WTC11 (cell line): ENCODE measurements around the gene PVALB.

Experiments used
- CREB1 ChIP-seq: sonication (generic); formaldehyde crosslinking; IDR thresholded peaks from 2 replicates; pipeline ENCODE4 v1.8.0; 2023; ENCODE audit warnings: mild to moderate bottlenecking, missing genetic modification reagents
- ESRRA ChIP-seq: sonication (generic); formaldehyde crosslinking; IDR thresholded peaks from 2 replicates; pipeline ENCODE4 v1.8.1; 2022; ENCODE audit warnings: mild to moderate bottlenecking, missing genetic modification reagents, borderline replicate concordance
- GTF2I ChIP-seq: fragments of 250-450 bp; sonication (Bioruptor Pico); conservative IDR thresholded peaks from 2 replicates; pipeline ENCODE4 v1.4.0; 2021; ENCODE audit warnings: mild to moderate bottlenecking
- PRDM15 ChIP-seq: sonication (generic); formaldehyde crosslinking; IDR thresholded peaks from 2 replicates; pipeline ENCODE4 v1.8.0; 2022; ENCODE audit warnings: missing genetic modification reagents
- SP1 ChIP-seq: sonication (generic); formaldehyde crosslinking; conservative IDR thresholded peaks from 2 replicates; pipeline ENCODE4 v1.8.1; 2022; ENCODE audit warnings: missing genetic modification reagents
- ZNF396 ChIP-seq: fragments of 250-450 bp; sonication (Bioruptor Pico); IDR thresholded peaks from 2 replicates; pipeline ENCODE4 v1.8.0; 2021; ENCODE audit warnings: mild to moderate bottlenecking, moderate library complexity, borderline replicate concordance
- TF ChIP-seq, protein P1 (sequence below): fragments of 200-600 bp; IDR thresholded peaks from 2 replicates; pipeline ENCODE4 v1.8.0; 2022; ENCODE audit warnings: antibody characterized with exemption
- TF ChIP-seq, protein P2 (sequence below): sonication (generic); formaldehyde crosslinking; IDR thresholded peaks from 2 replicates; pipeline ENCODE4 v1.8.0; 2022; ENCODE audit warnings: mild to moderate bottlenecking, missing genetic modification reagents

DNA sequence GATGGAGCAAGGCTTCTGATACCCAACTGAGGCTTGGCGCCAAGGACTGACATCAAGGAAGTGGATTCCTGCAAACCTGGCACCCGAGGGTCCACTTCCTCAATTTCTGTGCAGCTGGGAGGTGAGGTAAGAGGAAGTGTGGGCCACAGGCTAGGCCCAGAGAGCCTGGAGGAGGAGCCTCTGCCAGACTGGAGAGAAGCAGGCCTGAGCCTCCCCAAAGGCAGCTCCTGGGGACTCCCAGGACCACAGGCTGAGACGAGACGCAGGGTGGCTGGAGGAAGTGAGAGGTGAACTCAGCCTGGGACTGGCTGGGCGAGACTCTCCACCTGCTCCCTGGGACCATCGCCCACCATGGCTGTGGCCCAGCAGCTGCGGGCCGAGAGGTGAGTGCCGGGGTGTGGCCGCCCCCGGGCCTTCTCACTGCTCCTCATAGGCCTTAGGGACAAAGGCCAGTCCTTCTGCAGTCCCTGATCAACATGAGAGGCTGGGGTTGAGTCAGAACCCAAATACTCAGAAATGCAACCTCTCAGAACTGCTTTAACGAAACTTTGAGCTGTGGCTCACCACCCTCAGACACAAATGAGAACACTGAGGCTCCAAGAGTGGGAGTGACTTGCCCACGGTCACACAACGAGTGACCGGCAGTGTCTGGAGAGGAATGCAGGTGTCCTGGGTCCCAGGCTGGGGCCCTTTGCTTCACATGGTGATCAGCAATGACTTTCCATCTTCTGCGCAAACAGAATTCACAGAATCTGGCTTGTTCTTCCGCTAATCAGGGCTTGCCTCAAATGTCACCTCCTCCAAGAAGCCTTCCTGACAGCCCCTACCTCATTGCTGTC is 44.2 kb upstream of the PVALB start, which contains the start of gene NCF4:
- TF ChIP-seq SP1 (CRISPR knock-in tag) = no peak
- TF ChIP-seq, protein P1, sequence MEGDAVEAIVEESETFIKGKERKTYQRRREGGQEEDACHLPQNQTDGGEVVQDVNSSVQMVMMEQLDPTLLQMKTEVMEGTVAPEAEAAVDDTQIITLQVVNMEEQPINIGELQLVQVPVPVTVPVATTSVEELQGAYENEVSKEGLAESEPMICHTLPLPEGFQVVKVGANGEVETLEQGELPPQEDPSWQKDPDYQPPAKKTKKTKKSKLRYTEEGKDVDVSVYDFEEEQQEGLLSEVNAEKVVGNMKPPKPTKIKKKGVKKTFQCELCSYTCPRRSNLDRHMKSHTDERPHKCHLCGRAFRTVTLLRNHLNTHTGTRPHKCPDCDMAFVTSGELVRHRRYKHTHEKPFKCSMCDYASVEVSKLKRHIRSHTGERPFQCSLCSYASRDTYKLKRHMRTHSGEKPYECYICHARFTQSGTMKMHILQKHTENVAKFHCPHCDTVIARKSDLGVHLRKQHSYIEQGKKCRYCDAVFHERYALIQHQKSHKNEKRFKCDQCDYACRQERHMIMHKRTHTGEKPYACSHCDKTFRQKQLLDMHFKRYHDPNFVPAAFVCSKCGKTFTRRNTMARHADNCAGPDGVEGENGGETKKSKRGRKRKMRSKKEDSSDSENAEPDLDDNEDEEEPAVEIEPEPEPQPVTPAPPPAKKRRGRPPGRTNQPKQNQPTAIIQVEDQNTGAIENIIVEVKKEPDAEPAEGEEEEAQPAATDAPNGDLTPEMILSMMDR = no peak
- TF ChIP-seq ESRRA (CRISPR knock-in tag) = no peak
- TF ChIP-seq PRDM15 (CRISPR knock-in tag) = no peak
- TF ChIP-seq, protein P2, sequence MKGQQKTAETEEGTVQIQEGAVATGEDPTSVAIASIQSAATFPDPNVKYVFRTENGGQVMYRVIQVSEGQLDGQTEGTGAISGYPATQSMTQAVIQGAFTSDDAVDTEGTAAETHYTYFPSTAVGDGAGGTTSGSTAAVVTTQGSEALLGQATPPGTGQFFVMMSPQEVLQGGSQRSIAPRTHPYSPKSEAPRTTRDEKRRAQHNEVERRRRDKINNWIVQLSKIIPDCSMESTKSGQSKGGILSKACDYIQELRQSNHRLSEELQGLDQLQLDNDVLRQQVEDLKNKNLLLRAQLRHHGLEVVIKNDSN (CRISPR knock-in tag) = no peak
- no peak for TF ChIP-seq CREB1
- no peak for TF ChIP-seq ZNF396 (CRISPR knock-in tag)
- TF ChIP-seq GTF2I (CRISPR knock-in tag) = no peak
